Heart left ventricle (tissue), 13 donors: ENCODE results near the gene PDCD4.

Experiments used
- POLR2A ChIP-seq, 2 donors: fragments of 450-650 bp; IDR thresholded peaks; one replicate each; pipeline ENCODE4 v1.6.1; 2017; ENCODE audit warnings: antibody characterized with exemption in 2 of 2, mild to moderate bottlenecking in 2 of 2, moderate library complexity in 2 of 2
- TF ChIP-seq, protein P1 (sequence below), 12 donors: fragments of 200-600 bp; sonication (generic) in 4 of 12; IDR thresholded peaks; one replicate each; pipeline versions ENCODE4 v1.5.0 to v1.8.0; 2018 to 2022; ENCODE audit warnings: antibody characterized with exemption in 12 of 12, mild to moderate bottlenecking in 5 of 12
- donor health status: ischemic (EF 13 %, LVEDD 7.1; RV severe dilation, severe dysfunction).
- donor health status: DM: no; HTN: yes; CAD: no.
- donor health status: DM: no; HTN: no; CAD: no.
- donor health status: ischemic (EF 25% LVEDD 6.9; RV normal size, moderate dysfunction).
- donor health status: ischemic (EF 25% LVEDD 5.7; RV mildly dilated, moderate dysfunction).
- donor health status: ischemic (EF 35%, LVEDD 5.7; RV mildly dilated, moderate dysfunction).
- donor health status: nonischemic (EF 11% LVEDD 7.7; RV severe dilation, severe dysfunction).
- donor health status: DM: yes; HTN: yes; CAD: no.
- donor health status: PGD.
- donor health status: ischemic (EF 29% LVEDD 5.4; RV normal size, mild dysfunction).
- donor health status: nonischemic (EF 23%, LVEDD 6.1; RV moderate dilation, normal function).

DNA sequence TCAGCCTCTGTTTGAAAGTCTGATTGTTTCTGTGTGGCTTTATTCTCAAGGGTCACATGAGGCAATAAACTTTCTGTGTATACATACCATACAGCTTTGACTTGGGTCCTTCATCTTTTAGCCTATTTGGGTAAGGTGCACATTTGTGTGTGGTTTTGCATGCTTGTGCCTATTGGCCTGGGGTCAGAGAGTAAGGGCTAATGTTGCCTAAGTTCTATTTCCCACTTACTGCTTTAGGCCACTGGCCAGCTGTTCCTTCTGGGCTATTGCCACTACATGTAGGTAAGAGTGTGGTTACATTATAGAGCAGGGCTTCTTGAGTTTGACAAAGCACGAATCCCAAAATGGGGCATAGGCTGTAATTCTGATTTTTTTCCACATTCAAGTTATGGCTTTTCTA lies 25.5 kb downstream of the PDCD4 start:
- TF ChIP-seq, protein P1, sequence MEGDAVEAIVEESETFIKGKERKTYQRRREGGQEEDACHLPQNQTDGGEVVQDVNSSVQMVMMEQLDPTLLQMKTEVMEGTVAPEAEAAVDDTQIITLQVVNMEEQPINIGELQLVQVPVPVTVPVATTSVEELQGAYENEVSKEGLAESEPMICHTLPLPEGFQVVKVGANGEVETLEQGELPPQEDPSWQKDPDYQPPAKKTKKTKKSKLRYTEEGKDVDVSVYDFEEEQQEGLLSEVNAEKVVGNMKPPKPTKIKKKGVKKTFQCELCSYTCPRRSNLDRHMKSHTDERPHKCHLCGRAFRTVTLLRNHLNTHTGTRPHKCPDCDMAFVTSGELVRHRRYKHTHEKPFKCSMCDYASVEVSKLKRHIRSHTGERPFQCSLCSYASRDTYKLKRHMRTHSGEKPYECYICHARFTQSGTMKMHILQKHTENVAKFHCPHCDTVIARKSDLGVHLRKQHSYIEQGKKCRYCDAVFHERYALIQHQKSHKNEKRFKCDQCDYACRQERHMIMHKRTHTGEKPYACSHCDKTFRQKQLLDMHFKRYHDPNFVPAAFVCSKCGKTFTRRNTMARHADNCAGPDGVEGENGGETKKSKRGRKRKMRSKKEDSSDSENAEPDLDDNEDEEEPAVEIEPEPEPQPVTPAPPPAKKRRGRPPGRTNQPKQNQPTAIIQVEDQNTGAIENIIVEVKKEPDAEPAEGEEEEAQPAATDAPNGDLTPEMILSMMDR (IDR thresholded peaks at IDR 0.05): no peak
- TF ChIP-seq POLR2A (IDR thresholded peaks at IDR 0.05): no peak
